HAP-1 (cell line): ENCODE results near the gene SLC10A4.

Experiments used
- DNase-seq, 2 experiments: peaks; one replicate each; pipeline ENCODE4 v3.0.0-alpha.2; 2016 to 2020; ENCODE audit warnings: low spot score in 2 of 2
- H3K27me3 ChIP-seq: fragments of 250-450 bp; sonication (Bioruptor Pico); 2 replicates; pipeline ENCODE4 v1.5.1; 2020; ENCODE audit warnings: low read depth, mild to moderate bottlenecking, moderate library complexity
- H3K36me3 ChIP-seq: fragments of 250-450 bp; sonication (Bioruptor Pico); replicated peaks from 2 replicates; pipeline ENCODE4 v1.5.1; 2020; ENCODE audit warnings: mild to moderate bottlenecking
- H3K4me1 ChIP-seq: fragments of 250-450 bp; sonication (Bioruptor Pico); 2 replicates; pipeline ENCODE4 v1.5.1; 2020; ENCODE audit warnings: mild to moderate bottlenecking
- H3K4me3 ChIP-seq: fragments of 250-450 bp; sonication (Bioruptor Pico); 2 replicates; pipeline ENCODE4 v1.5.1; 2020; ENCODE audit warnings: mild to moderate bottlenecking, moderate library complexity
- H3K9me3 ChIP-seq: fragments of 250-450 bp; sonication (Bioruptor Pico); 2 replicates; pipeline ENCODE4 v1.5.1; 2020; ENCODE audit warnings: mild to moderate bottlenecking, moderate library complexity
- in situ Hi-C: fragments of 300-500 bp; cut with MboI; formaldehyde crosslinking; loops from 3 replicates; pipeline ENCODE4 v1.14.3; 2020; ENCODE audit warnings: low sequenced_read_pairs, inconsistent platforms, mixed read lengths

The SLC10A4 gene

GRCh38 chr4:48470137-48470536 is 13.0 kb upstream of the SLC10A4 start:
- Histone ChIP-seq H3K4me3 (no peak overlapping the region), H3K27me3 (no peaks in the 10 kb centered on the region), H3K4me1 (no peaks in the 10 kb centered on the region), H3K36me3 (no peaks in the 10 kb centered on the region), H3K9me3 (no peaks in the 10 kb centered on the region)
- in situ Hi-C loops, result loop anchor here (25.0 kb wide), 1 partner anchor 492 kb away; no protein-coding TSS in a partner anchor
- no peak for DNase-seq

- H3K4me3 ChIP-seq, result no peak overlapping the region
- no peaks in the 10 kb centered on the region for H3K9me3 ChIP-seq
- no peaks in the 10 kb centered on the region for H3K4me1 ChIP-seq
- no peaks in the 10 kb centered on the region for H3K36me3 ChIP-seq
- in situ Hi-C loops, result loop anchor here (25.0 kb wide), 1 partner anchor 492 kb away; no protein-coding TSS in a partner anchor
- no peak for DNase-seq
- H3K27me3 ChIP-seq, result no peaks in the 10 kb centered on the region
These were observed 12.6 kb upstream of the SLC10A4 start for GRCh38 chr4:48470570-48470969.

- Histone ChIP-seq H3K4me1 (no peaks in the 10 kb centered on the region), H3K4me3 (no peak overlapping the region), H3K27me3 (no peaks in the 10 kb centered on the region), H3K9me3 (no peaks in the 10 kb centered on the region), H3K36me3 (no peaks in the 10 kb centered on the region)
- DNase-seq, result no peak
- in situ Hi-C loops, result loop anchor here (25.0 kb wide), 1 partner anchor 490 kb away; no protein-coding TSS in a partner anchor
These were observed 10.3 kb upstream of the SLC10A4 start for GRCh38 chr4:48472794-48473193.

- in situ Hi-C loops, result no loop called here
These were observed 7.4 kb upstream of the SLC10A4 start for GRCh38 chr4:48475770-48476169.

GRCh38 chr4:48478273-48478672 is 4.9 kb upstream of the SLC10A4 start:
- in situ Hi-C loops, result no loop called here
- Histone ChIP-seq H3K4me1 (no peaks in the 10 kb centered on the region; the same call in 1 of the 2 replicates), H3K4me3 (no peak overlapping the region), H3K9me3 (no peaks in the 10 kb centered on the region), H3K36me3 (no peaks in the 10 kb centered on the region), H3K27me3 (no peaks in the 10 kb centered on the region)
- no peak for DNase-seq

More at GRCh38 chr4:48475770-48476169, 7.4 kb upstream of the SLC10A4 start:
- H3K4me3 ChIP-seq, result no peak overlapping the region
- no peaks in the 10 kb centered on the region for H3K36me3 ChIP-seq
- DNase-seq, result no peak
- no peaks in the 10 kb centered on the region for H3K4me1 ChIP-seq
- H3K9me3 ChIP-seq, result no peaks in the 10 kb centered on the region
- H3K27me3 ChIP-seq, result no peaks in the 10 kb centered on the region

GRCh38 chr4:48481581-48481980 is 1.6 kb upstream of the SLC10A4 start:
- no peak for DNase-seq
- Histone ChIP-seq H3K9me3 (no peaks in the 10 kb centered on the region), H3K27me3 (no peaks in the 10 kb centered on the region), H3K4me1 (peaks cover 4% of the 10 kb centered on the region; the same call in 1 of the 2 replicates), H3K36me3 (no peaks in the 10 kb centered on the region), H3K4me3 (no peak overlapping the region)
- in situ Hi-C loops, result no loop called here

GRCh38 chr4:48483777-48484493 is 792 bp downstream of the SLC10A4 start:
- Histone ChIP-seq H3K27me3 (no peaks in the 10 kb centered on the region), H3K4me3 (peak overlapping the region; percentile 47), H3K4me1 (peaks cover 4% of the 10 kb centered on the region; the same call in 1 of the 2 replicates), H3K9me3 (no peaks in the 10 kb centered on the region), H3K36me3 (peaks cover 17% of the 10 kb centered on the region)
- in situ Hi-C loops, result no loop called here
- DNase-seq, result peak in 1 of 2 experiments; percentile 48

GRCh38 chr4:48484494-48485168 is 1.5 kb downstream of the SLC10A4 start:
- Histone ChIP-seq H3K27me3 (no peaks in the 10 kb centered on the region), H3K4me1 (peaks cover 4% of the 10 kb centered on the region; the same call in 1 of the 2 replicates), H3K9me3 (no peaks in the 10 kb centered on the region), H3K4me3 (peak overlapping the region; percentile 47), H3K36me3 (peaks cover 24% of the 10 kb centered on the region)
- in situ Hi-C loops, result no loop called here
- peak; percentile 27 to 59 for DNase-seq

GRCh38 chr4:48489683-48490011 is 6.5 kb downstream of the SLC10A4 start:
- in situ Hi-C loops, result no loop called here
- Histone ChIP-seq H3K36me3 (peaks cover 41% of the 10 kb centered on the region), H3K4me1 (peaks cover 4% of the 10 kb centered on the region; the same call in 1 of the 2 replicates), H3K27me3 (no peaks in the 10 kb centered on the region), H3K9me3 (no peaks in the 10 kb centered on the region), H3K4me3 (no peak overlapping the region)
- no peak for DNase-seq

GRCh38 chr4:48490012-48490679 is 7.0 kb downstream of the SLC10A4 start, which contains the start of gene ZAR1:
Gene ZAR1, plus strand, starts transcription at chr4:48490252. Its CDS starts 40 bp downstream, at chr4:48490292.
- no peak for DNase-seq
- in situ Hi-C loops, result no loop called here
- Histone ChIP-seq H3K36me3 (peaks cover 41% of the 10 kb centered on the region), H3K4me3 (no peak within 1 kb of the TSS), H3K27me3 (no peaks in the 10 kb centered on the region), H3K4me1 (peaks cover 4% of the 10 kb centered on the region; the same call in 1 of the 2 replicates), H3K9me3 (no peaks in the 10 kb centered on the region)

GRCh38 chr4:48490680-48491513 is 7.8 kb downstream of the SLC10A4 start:
- Histone ChIP-seq H3K4me1 (no peaks in the 10 kb centered on the region; the same call in 1 of the 2 replicates), H3K27me3 (no peaks in the 10 kb centered on the region), H3K4me3 (no peak overlapping the region), H3K36me3 (peaks cover 41% of the 10 kb centered on the region), H3K9me3 (no peaks in the 10 kb centered on the region)
- in situ Hi-C loops, result no loop called here
- no peak for DNase-seq

GRCh38 chr4:48491514-48492176 is 8.5 kb downstream of the SLC10A4 start:
- Histone ChIP-seq H3K4me1 (no peaks in the 10 kb centered on the region), H3K4me3 (no peak overlapping the region), H3K27me3 (no peaks in the 10 kb centered on the region), H3K9me3 (no peaks in the 10 kb centered on the region), H3K36me3 (peaks cover 41% of the 10 kb centered on the region)
- no peak for DNase-seq
- in situ Hi-C loops, result no loop called here
